Measurements from ENCODE around the gene C2CD4C. TPM values are rescaled to one million over a fixed set of nuclear protein-coding genes. Genes with fewer than 3 reads are reported as not detected.
"Not testable (repeated sequence)": the region's sequence is repeated elsewhere in the genome, so short reads cannot be mapped to it uniquely, and the experiment has no call there.

The C2CD4C gene
- total and polyA plus RNA-seq, 10 of the 15 experiments (the other 5 are each of a cell fraction or from before 2014, with no cell fraction given) = not detected

GRCh38 chr19:423691-424466 lies 14.9 kb upstream of the C2CD4C start:
- SMC1A ChIA-PET (ENCODE audit: uncharacterized antibody, unreplicated experiment) = no interaction called here
- BruUV-seq (replicated peaks) = no TSS peak
- no peaks in the 10 kb centered on the region for H3K4me1 ChIP-seq (ENCODE audit: control insufficient read depth, insufficient read depth, low read length)
- no peaks in the 10 kb centered on the region for H3K27me3 ChIP-seq (replicated peaks in 1 of 2; ENCODE audit: control insufficient read depth in 2 of 2, insufficient read depth in 2 of 2, low read length in 1 of 2)
- FAIRE-seq = no peak
- DNase-seq (ENCODE audit: low read depth, low spot score) = no peak
- POLR2A ChIA-PET = no interaction called here
- no peak overlapping the region for H2AFZ ChIP-seq (ENCODE audit: control insufficient read depth, low read depth, low read length)
- H3K4me3 ChIP-seq = no peak overlapping the region
- no peak overlapping the region for H3K27ac ChIP-seq (ENCODE audit: control insufficient read depth, insufficient read depth)
- in situ Hi-C loops (cut with MboI) = no loop called here
- H3K4me2 ChIP-seq (ENCODE audit: control insufficient read depth, insufficient read depth) = no peak overlapping the region
- CTCF ChIA-PET = no interaction called here
- RAD21 ChIA-PET (ENCODE audit: unreplicated experiment) = no interaction called here
- no peaks in the 10 kb centered on the region for H4K20me1 ChIP-seq (ENCODE audit: control insufficient read depth, insufficient read depth)
- no peaks in the 10 kb centered on the region; the same call in 2 of the 3 replicates for H3K9me3 ChIP-seq (replicated peaks; ENCODE audit: control insufficient read depth, insufficient read depth, low read length)
- H3K79me2 ChIP-seq (ENCODE audit: control insufficient read depth, insufficient read depth, low read length) = no peaks in the 10 kb centered on the region
- no peak for ATAC-seq
- 56% methylated on average over 25 of the region's 25 CpGs for WGBS (ENCODE audit: insufficient coverage, insufficient replicate concordance, low lambda C conversion rate, missing lambda C conversion rate)
- no peak overlapping the region for H3K9ac ChIP-seq (ENCODE audit: control insufficient read depth, insufficient read depth, low read length)
- TF ChIP-seq BMI1 (IDR thresholded peaks at IDR 0.05; ENCODE audit: borderline replicate concordance) (no peak), NFYB (IDR thresholded peaks at IDR 0.05; ENCODE audit: insufficient read depth, low read depth, low read length) (no peak), STAT1 (conservative IDR thresholded peaks at IDR 0.05) (no peak), IKZF1 (conservative IDR thresholded peaks at IDR 0.05) (no peak), RUNX3 (IDR thresholded peaks at IDR 0.05; ENCODE audit: low read length) (no peak), IKZF2 (IDR thresholded peaks at IDR 0.05) (no peak), ATF7 (IDR thresholded peaks at IDR 0.05; ENCODE audit: low read depth) (no peak), TCF12 (IDR thresholded peaks at IDR 0.05; ENCODE audit: low read depth, low read length) (no peak)
- TF ChIP-seq, protein P1, sequence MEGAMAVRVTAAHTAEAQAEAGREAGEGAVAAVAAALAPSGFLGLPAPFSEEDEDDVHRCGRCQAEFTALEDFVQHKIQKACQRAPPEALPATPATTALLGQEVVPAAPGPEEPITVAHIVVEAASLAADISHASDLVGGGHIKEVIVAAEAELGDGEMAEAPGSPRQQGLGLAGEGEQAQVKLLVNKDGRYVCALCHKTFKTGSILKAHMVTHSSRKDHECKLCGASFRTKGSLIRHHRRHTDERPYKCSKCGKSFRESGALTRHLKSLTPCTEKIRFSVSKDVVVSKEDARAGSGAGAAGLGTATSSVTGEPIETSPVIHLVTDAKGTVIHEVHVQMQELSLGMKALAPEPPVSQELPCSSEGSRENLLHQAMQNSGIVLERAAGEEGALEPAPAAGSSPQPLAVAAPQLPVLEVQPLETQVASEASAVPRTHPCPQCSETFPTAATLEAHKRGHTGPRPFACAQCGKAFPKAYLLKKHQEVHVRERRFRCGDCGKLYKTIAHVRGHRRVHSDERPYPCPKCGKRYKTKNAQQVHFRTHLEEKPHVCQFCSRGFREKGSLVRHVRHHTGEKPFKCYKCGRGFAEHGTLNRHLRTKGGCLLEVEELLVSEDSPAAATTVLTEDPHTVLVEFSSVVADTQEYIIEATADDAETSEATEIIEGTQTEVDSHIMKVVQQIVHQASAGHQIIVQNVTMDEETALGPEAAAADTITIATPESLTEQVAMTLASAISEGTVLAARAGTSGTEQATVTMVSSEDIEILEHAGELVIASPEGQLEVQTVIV (IDR thresholded peaks at IDR 0.05; ENCODE audit: borderline replicate concordance, partially characterized antibody) = no peak
- TF ChIP-seq, protein P2, sequence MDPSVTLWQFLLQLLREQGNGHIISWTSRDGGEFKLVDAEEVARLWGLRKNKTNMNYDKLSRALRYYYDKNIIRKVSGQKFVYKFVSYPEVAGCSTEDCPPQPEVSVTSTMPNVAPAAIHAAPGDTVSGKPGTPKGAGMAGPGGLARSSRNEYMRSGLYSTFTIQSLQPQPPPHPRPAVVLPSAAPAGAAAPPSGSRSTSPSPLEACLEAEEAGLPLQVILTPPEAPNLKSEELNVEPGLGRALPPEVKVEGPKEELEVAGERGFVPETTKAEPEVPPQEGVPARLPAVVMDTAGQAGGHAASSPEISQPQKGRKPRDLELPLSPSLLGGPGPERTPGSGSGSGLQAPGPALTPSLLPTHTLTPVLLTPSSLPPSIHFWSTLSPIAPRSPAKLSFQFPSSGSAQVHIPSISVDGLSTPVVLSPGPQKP (IDR thresholded peaks at IDR 0.05; ENCODE audit: low read depth, low read length) = no peak
- intact Hi-C loops (cut with micrococcal nuclease; ENCODE audit: unreplicated experiment) = no loop called here
- H3K36me3 ChIP-seq (ENCODE audit: control insufficient read depth in 2 of 2, insufficient read depth in 2 of 2, low read length in 1 of 2) = no peaks in the 10 kb centered on the region

- H2AFZ ChIP-seq (ENCODE audit: control insufficient read depth, low read depth, low read length); H3K27me3 ChIP-seq (replicated peaks in 1 of 2; ENCODE audit: control insufficient read depth in 2 of 2, insufficient read depth in 2 of 2, low read length in 1 of 2); H3K79me2 ChIP-seq (ENCODE audit: control insufficient read depth, insufficient read depth, low read length); H3K9ac ChIP-seq (ENCODE audit: control insufficient read depth, insufficient read depth, low read length); H4K20me1 ChIP-seq (ENCODE audit: control insufficient read depth, insufficient read depth); CTCF ChIA-PET; H3K4me2 ChIP-seq (ENCODE audit: control insufficient read depth, insufficient read depth); H3K4me3 ChIP-seq; POLR2A ChIA-PET; FAIRE-seq; ATAC-seq; BruUV-seq (replicated peaks); H3K9me3 ChIP-seq (replicated peaks; ENCODE audit: control insufficient read depth, insufficient read depth, low read length); H3K4me1 ChIP-seq (ENCODE audit: control insufficient read depth, insufficient read depth, low read length); SMC1A ChIA-PET (ENCODE audit: uncharacterized antibody, unreplicated experiment); RAD21 ChIA-PET (ENCODE audit: unreplicated experiment); in situ Hi-C loops (cut with MboI); H3K36me3 ChIP-seq (ENCODE audit: control insufficient read depth in 2 of 2, insufficient read depth in 2 of 2, low read length in 1 of 2); intact Hi-C loops (cut with micrococcal nuclease; ENCODE audit: unreplicated experiment); DNase-seq (ENCODE audit: low read depth, low spot score); H3K27ac ChIP-seq (ENCODE audit: control insufficient read depth, insufficient read depth): not testable (repeated sequence)
- 68% methylated on average over 5 of the region's 9 CpGs for WGBS (ENCODE audit: insufficient coverage, insufficient replicate concordance, low lambda C conversion rate, missing lambda C conversion rate)
Observed at GRCh38 chr19:422917-423226, 13.9 kb upstream of the C2CD4C start.
